ENCODE data around the gene DSCAM. TPM values are rescaled to one million over a fixed set of nuclear protein-coding genes. Genes with fewer than 3 reads are reported as not detected.

The DSCAM gene
- total RNA-seq, 3 donors from 2014 or later (not counting 1 experiment from before 2014, with no cell fraction given), result not detected

DNA sequence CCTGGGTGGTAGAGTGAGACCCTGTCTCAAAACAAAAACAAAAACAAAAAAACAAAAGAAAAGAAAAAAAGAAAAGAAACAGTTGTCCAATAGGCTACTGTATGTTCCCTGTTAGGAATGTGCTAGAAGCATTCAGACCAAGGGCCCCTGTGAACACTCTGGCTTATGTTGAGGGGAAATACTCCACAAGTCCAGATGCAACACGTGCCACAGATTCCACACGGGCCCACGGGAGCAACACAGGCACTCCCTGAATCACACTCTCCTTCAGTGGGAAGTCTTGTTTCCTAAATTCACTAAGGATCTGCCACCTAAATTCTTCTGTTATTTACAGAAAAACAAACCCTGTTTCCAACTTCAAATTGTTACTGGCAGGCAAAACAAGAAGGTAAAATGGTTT, 688.6 kb downstream of the DSCAM start:
- Mint-ChIP-seq H3K36me3 (no peaks in the 10 kb centered on the region), H3K4me3 (no peak overlapping the region), H3K4me1 (no peaks in the 10 kb centered on the region), H3K27me3 (ENCODE audit: low read depth in 2 of 2) (no peaks in the 10 kb centered on the region), H3K9me3 (peaks cover 2% of the 10 kb centered on the region in 2 donors), H3K27ac (no peak overlapping the region)
- H3K9me3 ChIP-seq (ENCODE audit: control insufficient read depth, insufficient read depth, low read length), result no peaks in the 10 kb centered on the region
- intact Hi-C loops (cut with micrococcal nuclease), result no loop called here
- no peak for ATAC-seq
- no peak for DNase-seq
- H3K36me3 ChIP-seq (ENCODE audit: control insufficient read depth, insufficient read depth, low read length), result no peaks in the 10 kb centered on the region
- TF ChIP-seq, protein P1, sequence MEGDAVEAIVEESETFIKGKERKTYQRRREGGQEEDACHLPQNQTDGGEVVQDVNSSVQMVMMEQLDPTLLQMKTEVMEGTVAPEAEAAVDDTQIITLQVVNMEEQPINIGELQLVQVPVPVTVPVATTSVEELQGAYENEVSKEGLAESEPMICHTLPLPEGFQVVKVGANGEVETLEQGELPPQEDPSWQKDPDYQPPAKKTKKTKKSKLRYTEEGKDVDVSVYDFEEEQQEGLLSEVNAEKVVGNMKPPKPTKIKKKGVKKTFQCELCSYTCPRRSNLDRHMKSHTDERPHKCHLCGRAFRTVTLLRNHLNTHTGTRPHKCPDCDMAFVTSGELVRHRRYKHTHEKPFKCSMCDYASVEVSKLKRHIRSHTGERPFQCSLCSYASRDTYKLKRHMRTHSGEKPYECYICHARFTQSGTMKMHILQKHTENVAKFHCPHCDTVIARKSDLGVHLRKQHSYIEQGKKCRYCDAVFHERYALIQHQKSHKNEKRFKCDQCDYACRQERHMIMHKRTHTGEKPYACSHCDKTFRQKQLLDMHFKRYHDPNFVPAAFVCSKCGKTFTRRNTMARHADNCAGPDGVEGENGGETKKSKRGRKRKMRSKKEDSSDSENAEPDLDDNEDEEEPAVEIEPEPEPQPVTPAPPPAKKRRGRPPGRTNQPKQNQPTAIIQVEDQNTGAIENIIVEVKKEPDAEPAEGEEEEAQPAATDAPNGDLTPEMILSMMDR (IDR thresholded peaks at IDR 0.05), result no peak
- WGBS (ENCODE audit: insufficient coverage), result 72% methylated on average over 3 of the region's 3 CpGs
- no peaks in the 10 kb centered on the region for H3K27me3 ChIP-seq (ENCODE audit: control insufficient read depth, insufficient read depth, low read length)
- H3K27ac ChIP-seq (ENCODE audit: low read length), result no peak overlapping the region
- no peaks in the 10 kb centered on the region for H3K4me1 ChIP-seq (ENCODE audit: control insufficient read depth, insufficient read depth, low read length)
- H3K4me3 ChIP-seq (ENCODE audit: low read length), result no peak overlapping the region

DNA sequence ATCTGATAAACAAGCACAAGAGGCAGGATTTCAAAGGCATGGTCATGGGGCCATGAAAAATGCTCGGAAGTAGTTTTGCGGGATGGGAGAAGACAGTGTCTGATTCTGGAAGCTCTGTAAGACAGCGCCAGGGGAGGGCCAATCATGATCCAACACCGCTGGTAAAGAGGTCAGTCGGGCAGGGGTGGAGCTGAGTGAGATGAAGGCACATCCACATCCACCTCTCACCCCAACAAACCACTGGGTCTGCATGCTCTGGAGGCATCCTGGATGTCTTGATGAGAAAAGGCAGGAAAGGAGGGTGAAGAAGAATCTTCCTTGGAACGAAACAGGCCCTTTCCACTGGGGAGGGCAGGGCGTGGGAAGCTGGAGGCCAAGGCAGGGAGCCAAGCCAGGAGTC, 691.4 kb downstream of the DSCAM start:
- Mint-ChIP-seq H3K36me3 (no peaks in the 10 kb centered on the region), H3K9me3 (peaks cover 2 to 5% of the 10 kb centered on the region in 2 donors), H3K4me3 (no peak overlapping the region), H3K27ac (no peak overlapping the region), H3K27me3 (ENCODE audit: low read depth in 2 of 2) (peaks cover 0 to 2% of the 10 kb centered on the region in 2 donors), H3K4me1 (no peaks in the 10 kb centered on the region)
- TF ChIP-seq, protein P1 (IDR thresholded peaks at IDR 0.05), result no peak
- Histone ChIP-seq H3K27me3 (ENCODE audit: control insufficient read depth, insufficient read depth, low read length) (no peaks in the 10 kb centered on the region), H3K4me1 (ENCODE audit: control insufficient read depth, insufficient read depth, low read length) (no peaks in the 10 kb centered on the region), H3K36me3 (ENCODE audit: control insufficient read depth, insufficient read depth, low read length) (no peaks in the 10 kb centered on the region), H3K4me3 (ENCODE audit: low read length) (no peak overlapping the region), H3K9me3 (ENCODE audit: control insufficient read depth, insufficient read depth, low read length) (no peaks in the 10 kb centered on the region), H3K27ac (ENCODE audit: low read length) (no peak overlapping the region)
- intact Hi-C loops (cut with micrococcal nuclease), result no loop called here
- WGBS (ENCODE audit: insufficient coverage), result 64% methylated on average over 5 of the region's 7 CpGs
- ATAC-seq, result no peak
- DNase-seq, result no peak

DNA sequence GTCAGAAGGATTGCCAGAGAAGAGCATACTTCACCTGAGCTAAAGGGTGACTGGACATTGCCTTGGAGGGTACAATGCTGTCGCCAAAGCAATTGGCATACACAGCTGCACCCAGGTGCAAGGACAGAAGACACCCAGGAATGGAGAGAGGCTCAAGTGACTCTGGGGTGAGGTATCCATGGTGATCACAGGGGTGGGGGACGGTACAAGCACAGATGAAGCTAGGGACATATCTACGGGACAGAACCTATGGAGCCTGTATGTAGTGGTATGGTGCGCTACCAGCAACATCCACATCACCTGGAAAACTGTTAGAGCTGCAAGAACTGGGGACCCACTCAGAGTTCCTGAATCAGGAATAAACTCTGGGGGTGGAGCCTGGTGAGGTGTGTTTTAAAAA, 693.6 kb downstream of the DSCAM start:
- H3K4me3 Mint-ChIP-seq, result no peak overlapping the region
- DNase-seq (no peak), ATAC-seq (no peak)
- intact Hi-C loops (cut with micrococcal nuclease), result no loop called here
- Histone ChIP-seq H3K27ac (ENCODE audit: low read length) (no peak overlapping the region), H3K36me3 (ENCODE audit: control insufficient read depth, insufficient read depth, low read length) (no peaks in the 10 kb centered on the region), H3K27me3 (ENCODE audit: control insufficient read depth, insufficient read depth, low read length) (no peaks in the 10 kb centered on the region), H3K9me3 (ENCODE audit: control insufficient read depth, insufficient read depth, low read length) (no peaks in the 10 kb centered on the region), H3K4me1 (ENCODE audit: control insufficient read depth, insufficient read depth, low read length) (no peaks in the 10 kb centered on the region), H3K4me3 (ENCODE audit: low read length) (no peak overlapping the region)
- H3K36me3 Mint-ChIP-seq, result no peaks in the 10 kb centered on the region
- WGBS (ENCODE audit: insufficient coverage), result 98% methylated on average over 2 of the region's 4 CpGs
- peaks cover 0 to 2% of the 10 kb centered on the region in 2 donors for H3K27me3 Mint-ChIP-seq (ENCODE audit: low read depth in 2 of 2)
- no peak overlapping the region for H3K27ac Mint-ChIP-seq
- H3K9me3 Mint-ChIP-seq, result peaks cover 2 to 5% of the 10 kb centered on the region in 2 donors
- no peaks in the 10 kb centered on the region for H3K4me1 Mint-ChIP-seq
- TF ChIP-seq, protein P1 (IDR thresholded peaks at IDR 0.05), result no peak

DNA sequence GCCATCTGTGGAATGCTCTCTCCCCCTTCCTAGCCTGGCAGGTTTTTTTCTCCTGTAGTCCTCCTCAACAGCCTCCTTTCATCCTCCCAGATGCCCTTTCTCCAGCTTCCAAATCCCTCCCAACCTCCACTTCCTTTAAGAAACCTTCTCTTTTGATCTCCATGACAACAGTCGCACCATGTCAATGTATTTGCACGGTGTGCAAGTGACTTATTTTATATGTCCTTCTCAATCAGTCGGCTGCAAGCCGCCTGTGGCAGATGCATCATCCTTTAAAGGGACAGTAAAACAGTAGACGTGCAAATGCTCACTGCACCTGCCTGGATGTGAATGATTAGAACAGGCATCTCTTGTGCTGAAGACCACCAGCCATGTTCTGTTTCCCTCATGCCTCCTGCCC, 694.5 kb downstream of the DSCAM start:
- intact Hi-C loops (cut with micrococcal nuclease), result no loop called here
- TF ChIP-seq, protein P1 (IDR thresholded peaks at IDR 0.05), result no peak

More for the DNA sequence above, 694.5 kb downstream of the DSCAM start:
- DNase-seq (no peak), ATAC-seq (no peak)
- Histone ChIP-seq H3K4me3 (ENCODE audit: low read length) (no peak overlapping the region), H3K4me1 (ENCODE audit: control insufficient read depth, insufficient read depth, low read length) (no peaks in the 10 kb centered on the region), H3K36me3 (ENCODE audit: control insufficient read depth, insufficient read depth, low read length) (no peaks in the 10 kb centered on the region), H3K27ac (ENCODE audit: low read length) (no peak overlapping the region), H3K27me3 (ENCODE audit: control insufficient read depth, insufficient read depth, low read length) (no peaks in the 10 kb centered on the region), H3K9me3 (ENCODE audit: control insufficient read depth, insufficient read depth, low read length) (no peaks in the 10 kb centered on the region)
- peaks cover 2 to 5% of the 10 kb centered on the region in 2 donors for H3K9me3 Mint-ChIP-seq
- H3K4me1 Mint-ChIP-seq, result no peaks in the 10 kb centered on the region
- no peaks in the 10 kb centered on the region for H3K36me3 Mint-ChIP-seq
- H3K27me3 Mint-ChIP-seq (ENCODE audit: low read depth in 2 of 2), result peaks cover 0 to 2% of the 10 kb centered on the region in 2 donors
- WGBS (ENCODE audit: insufficient coverage), result 86% methylated on average over 5 of the region's 5 CpGs
- H3K27ac Mint-ChIP-seq, result no peak overlapping the region
- H3K4me3 Mint-ChIP-seq, result no peak overlapping the region

All from natural killer cell (primary cell).